ENCODE results near the gene STIL. TPM values are rescaled to one million over a fixed set of nuclear protein-coding genes. Genes with fewer than 3 reads are reported as not detected.
A peak's percentile ranks its signal among the peaks of the same experiment; 100 is the strongest.

Gene STIL
- total and polyA plus RNA-seq, 4 donors: 0.26 to 20.5 (median 0.75) TPM

- no peak for TF ChIP-seq RAD21 (IDR thresholded peaks at IDR 0.05)
- no peak for TF ChIP-seq ATF3 (IDR thresholded peaks at IDR 0.05)
- TF ChIP-seq YY1 (IDR thresholded peaks at IDR 0.05): no peak
These were observed 21.0 kb upstream of the STIL start (continued) for GRCh38 chr1:47334765-47335435.

GRCh38 chr1:47333922-47334764 lies 20.2 kb upstream of the STIL start:
- Histone ChIP-seq H3K36me3 (ENCODE audit: control insufficient read depth in 4 of 4, insufficient read depth in 3 of 4, low read depth in 1 of 4, low read length in 3 of 4) (peaks cover 0 to 2% (median 0%) of the 10 kb centered on the region in 4 donors), H3K9me3 (ENCODE audit: control insufficient read depth in 4 of 4, low read length in 3 of 4) (no peaks in the 10 kb centered on the region), H3K27me3 (ENCODE audit: control insufficient read depth in 4 of 4, insufficient read depth in 4 of 4, low read length in 3 of 4) (no peaks in the 10 kb centered on the region), H3K27ac (ENCODE audit: low read depth in 1 of 2, low read length in 2 of 2) (peak overlapping the region; percentile 99), H3K4me1 (ENCODE audit: control insufficient read depth in 4 of 4, insufficient read depth in 4 of 4, low read length in 3 of 4) (peaks cover 6 to 16% (median 12%) of the 10 kb centered on the region in 4 donors), H3K9ac (ENCODE audit: low read depth in 1 of 2, low read length in 2 of 2) (peak overlapping the region; percentile 70 to 97), H3K4me3 (ENCODE audit: low read depth in 1 of 3, low read length in 3 of 3) (peak overlapping the region; percentile 66 to 95 (median 93))
- under 1% methylated on average over 90 of the region's 90 CpGs for WGBS
- peak; percentile 85 for TF ChIP-seq YY1 (IDR thresholded peaks at IDR 0.05)
- no peak for TF ChIP-seq RXRA (IDR thresholded peaks at IDR 0.05)
- no peak for TF ChIP-seq ZBTB33 (IDR thresholded peaks at IDR 0.05)
- peak in 1 of 2 donors; percentile 29 for TF ChIP-seq JUND (IDR thresholded peaks at IDR 0.05)
- TF ChIP-seq TAF1 (conservative IDR thresholded peaks at IDR 0.05): no peak
- no peak for TF ChIP-seq FOXA2 (IDR thresholded peaks at IDR 0.05)
- peak; percentile 80 for TF ChIP-seq SP1 (IDR thresholded peaks at IDR 0.05)
- peak; percentile 82 for TF ChIP-seq REST (IDR thresholded peaks at IDR 0.05)
- no peak for TF ChIP-seq ATF3 (IDR thresholded peaks at IDR 0.05)
- no peak for TF ChIP-seq NR2F2 (IDR thresholded peaks at IDR 0.05)
- TF ChIP-seq CTCF (IDR thresholded peaks at IDR 0.05; ENCODE audit: low read depth, low read length, missing input control): peak; percentile 4
- TF ChIP-seq RAD21 (IDR thresholded peaks at IDR 0.05): no peak
- peak; percentile 56 for TF ChIP-seq MAX (IDR thresholded peaks at IDR 0.05)
- TF ChIP-seq FOXA1 (IDR thresholded peaks at IDR 0.05): no peak
- peak; percentile 84 for DNase-seq (ENCODE audit: low spot score)

Data from liver (tissue), 9 donors.